Measurements from ENCODE around the gene NIPBL. TPM values are rescaled to one million over a fixed set of nuclear protein-coding genes. Genes with fewer than 3 reads are reported as not detected.

The NIPBL gene
- total RNA-seq, 2 donors from 2014 or later, result 43.2 to 53.6 TPM

- intact Hi-C loops (cut with DNase I), result loop anchor here (10.0 kb wide), 1 partner anchor 65 kb away; the partner anchor contains the start of gene NIPBL
- Histone ChIP-seq H3K27me3 (replicated peaks; ENCODE audit: insufficient read depth) (no peaks in the 10 kb centered on the region), H3K4me3 (no peak overlapping the region), H3K4me1 (replicated peaks) (no peaks in the 10 kb centered on the region), H3K9me3 (no peaks in the 10 kb centered on the region), H3K27ac (no peak overlapping the region), H3K36me3 (no peaks in the 10 kb centered on the region)
- DNase-seq (ENCODE audit: low spot score), result no peak
- 60% methylated on average over 3 of the region's 3 CpGs for WGBS
- TF ChIP-seq, protein P1, sequence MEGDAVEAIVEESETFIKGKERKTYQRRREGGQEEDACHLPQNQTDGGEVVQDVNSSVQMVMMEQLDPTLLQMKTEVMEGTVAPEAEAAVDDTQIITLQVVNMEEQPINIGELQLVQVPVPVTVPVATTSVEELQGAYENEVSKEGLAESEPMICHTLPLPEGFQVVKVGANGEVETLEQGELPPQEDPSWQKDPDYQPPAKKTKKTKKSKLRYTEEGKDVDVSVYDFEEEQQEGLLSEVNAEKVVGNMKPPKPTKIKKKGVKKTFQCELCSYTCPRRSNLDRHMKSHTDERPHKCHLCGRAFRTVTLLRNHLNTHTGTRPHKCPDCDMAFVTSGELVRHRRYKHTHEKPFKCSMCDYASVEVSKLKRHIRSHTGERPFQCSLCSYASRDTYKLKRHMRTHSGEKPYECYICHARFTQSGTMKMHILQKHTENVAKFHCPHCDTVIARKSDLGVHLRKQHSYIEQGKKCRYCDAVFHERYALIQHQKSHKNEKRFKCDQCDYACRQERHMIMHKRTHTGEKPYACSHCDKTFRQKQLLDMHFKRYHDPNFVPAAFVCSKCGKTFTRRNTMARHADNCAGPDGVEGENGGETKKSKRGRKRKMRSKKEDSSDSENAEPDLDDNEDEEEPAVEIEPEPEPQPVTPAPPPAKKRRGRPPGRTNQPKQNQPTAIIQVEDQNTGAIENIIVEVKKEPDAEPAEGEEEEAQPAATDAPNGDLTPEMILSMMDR (IDR thresholded peaks at IDR 0.05), result no peak
- no peak for TF ChIP-seq POLR2AphosphoS5 (IDR thresholded peaks at IDR 0.05)
- TF ChIP-seq POLR2A (IDR thresholded peaks at IDR 0.05), result no peak
These were observed 63.6 kb downstream of the NIPBL start for GRCh38 chr5:36939969-36940858.

- TF ChIP-seq POLR2AphosphoS5 (IDR thresholded peaks at IDR 0.05) (no peak), POLR2A (IDR thresholded peaks at IDR 0.05) (no peak)
- TF ChIP-seq, protein P1 (IDR thresholded peaks at IDR 0.05), result no peak
- intact Hi-C loops (cut with DNase I), result loop anchor here (10.0 kb wide), 1 partner anchor 69 kb away; the partner anchor contains the start of gene NIPBL
- Histone ChIP-seq H3K4me1 (replicated peaks) (no peaks in the 10 kb centered on the region), H3K9me3 (no peaks in the 10 kb centered on the region), H3K4me3 (no peak overlapping the region), H3K27ac (no peak overlapping the region), H3K27me3 (replicated peaks; ENCODE audit: insufficient read depth) (no peaks in the 10 kb centered on the region), H3K36me3 (no peaks in the 10 kb centered on the region)
- 91% methylated on average over 1 of the region's 1 CpG for WGBS
- no peak for DNase-seq (ENCODE audit: low spot score)
These were observed 67.0 kb downstream of the NIPBL start for GRCh38 chr5:36943584-36943983.

DNA sequence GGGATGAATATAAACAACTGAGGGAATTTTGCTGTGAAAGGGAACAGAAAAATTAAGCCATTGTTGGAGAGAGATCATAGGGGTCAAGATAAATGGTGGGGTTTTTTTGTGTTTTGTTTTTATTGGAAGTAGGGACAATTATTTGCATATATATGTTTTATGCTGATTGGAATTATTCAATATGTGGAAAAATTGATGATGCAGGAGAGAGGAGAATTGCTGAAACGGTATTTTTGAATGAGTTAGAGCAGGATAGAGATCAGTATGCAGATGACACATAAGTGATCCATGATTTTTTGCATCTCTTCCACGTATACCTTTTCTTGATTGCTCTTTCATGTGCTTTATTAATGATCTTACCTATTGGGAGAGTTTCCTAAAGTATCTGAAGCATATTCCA, 67.5 kb downstream of the NIPBL start:
- Histone ChIP-seq H3K4me1 (replicated peaks) (no peaks in the 10 kb centered on the region), H3K36me3 (no peaks in the 10 kb centered on the region), H3K9me3 (no peaks in the 10 kb centered on the region), H3K4me3 (no peak overlapping the region), H3K27ac (no peak overlapping the region), H3K27me3 (replicated peaks; ENCODE audit: insufficient read depth) (no peaks in the 10 kb centered on the region)
- intact Hi-C loops (cut with DNase I), result loop anchor here (10.0 kb wide), 1 partner anchor 69 kb away; the partner anchor contains the start of gene NIPBL
- 81% methylated on average over 2 of the region's 2 CpGs for WGBS
- no peak for DNase-seq (ENCODE audit: low spot score)
- no peak for TF ChIP-seq POLR2AphosphoS5 (IDR thresholded peaks at IDR 0.05)
- TF ChIP-seq, protein P1 (IDR thresholded peaks at IDR 0.05), result no peak
- no peak for TF ChIP-seq POLR2A (IDR thresholded peaks at IDR 0.05)

DNA sequence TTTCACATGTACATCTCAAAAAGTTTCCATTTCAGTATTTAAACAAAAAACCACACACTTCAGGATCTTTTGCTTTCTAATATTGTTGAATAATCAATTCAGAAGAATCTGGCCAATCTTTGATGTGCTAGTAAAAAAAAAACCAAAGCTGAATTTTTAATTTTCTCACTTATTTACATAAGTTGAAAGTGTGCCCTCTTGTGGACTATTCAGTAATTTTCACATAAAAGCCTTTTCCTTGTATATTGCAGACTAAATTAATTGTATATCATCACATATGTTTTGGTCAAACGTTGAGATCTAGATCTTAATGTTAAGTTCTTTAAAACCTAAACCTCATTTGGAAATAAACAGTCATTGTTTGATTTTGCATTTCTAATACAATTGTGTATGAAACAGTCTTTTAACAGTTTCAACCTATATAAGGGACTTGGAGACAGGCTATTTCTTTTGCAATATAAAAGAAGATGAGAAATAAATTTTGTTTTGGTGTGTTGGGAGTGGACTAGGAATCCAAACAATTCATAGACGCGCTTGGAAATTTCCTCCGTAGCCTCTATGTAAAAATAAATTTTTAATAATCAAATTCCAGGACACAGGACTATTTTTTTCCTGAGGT, 68.1 kb downstream of the NIPBL start:
- no peak for DNase-seq (ENCODE audit: low spot score)
- WGBS, result 66% methylated on average over 4 of the region's 4 CpGs
- Histone ChIP-seq H3K9me3 (no peaks in the 10 kb centered on the region), H3K4me1 (replicated peaks) (no peaks in the 10 kb centered on the region), H3K4me3 (no peak overlapping the region), H3K27me3 (replicated peaks; ENCODE audit: insufficient read depth) (no peaks in the 10 kb centered on the region), H3K27ac (no peak overlapping the region), H3K36me3 (no peaks in the 10 kb centered on the region)
- intact Hi-C loops (cut with DNase I), result loop anchor here (10.0 kb wide), 1 partner anchor 70 kb away; the partner anchor contains the start of gene NIPBL
- TF ChIP-seq, protein P1 (IDR thresholded peaks at IDR 0.05), result peak in 3 of 4 experiments; percentile 18 to 55 (median 35)
- TF ChIP-seq POLR2AphosphoS5 (IDR thresholded peaks at IDR 0.05) (no peak), POLR2A (IDR thresholded peaks at IDR 0.05) (no peak)
